ENCODE measurements around the gene ASXL3. TPM values are rescaled to one million over a fixed set of nuclear protein-coding genes. Genes with fewer than 3 reads are reported as not detected.
A peak's percentile ranks its signal among the peaks of the same experiment; 100 is the strongest.

The ASXL3 gene
- total and polyA plus RNA-seq, 2 donors (not counting 1 experiment from before 2014, with no cell fraction given), result 0.02 TPM; not detected in 1

DNA sequence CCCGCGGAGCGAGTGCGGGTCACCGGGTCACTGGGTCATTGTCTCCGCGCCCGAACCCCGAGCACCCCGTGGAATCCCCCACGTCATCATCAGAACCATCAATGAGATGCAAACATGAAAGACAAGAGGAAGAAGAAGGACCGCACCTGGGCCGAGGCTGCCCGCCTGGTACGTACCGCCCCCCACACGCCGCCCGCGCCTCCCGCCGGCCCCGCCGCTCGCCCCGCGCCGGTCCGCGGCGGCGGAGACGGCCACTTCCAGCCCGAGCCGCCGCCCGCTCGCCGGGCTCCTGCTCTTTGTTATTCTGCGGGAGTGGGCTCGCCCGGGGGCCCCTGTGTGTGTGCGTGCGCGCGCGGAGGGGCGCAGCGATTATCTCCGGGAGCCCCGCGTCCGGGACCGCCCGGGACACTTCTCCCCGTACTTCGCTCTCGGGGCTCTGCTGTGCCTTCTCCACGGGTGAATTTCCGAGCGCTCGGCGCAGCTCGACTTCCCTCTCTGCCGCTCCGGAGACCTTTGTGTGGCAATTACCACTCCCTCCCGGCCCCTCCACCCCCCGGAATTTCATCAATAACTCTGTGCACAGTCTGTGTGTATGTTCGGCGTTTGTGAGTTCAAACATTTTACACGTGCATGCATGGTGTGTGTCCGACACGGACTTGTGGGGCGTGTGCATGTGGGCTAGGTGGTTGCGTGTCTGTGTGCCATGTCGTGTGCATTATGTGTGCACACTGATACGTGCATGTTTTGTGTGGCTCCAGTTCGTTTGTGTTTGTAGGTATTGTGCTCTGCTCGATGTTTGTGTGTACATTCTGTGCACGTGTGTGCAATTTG, 714 bp downstream of the ASXL3 start:
- peaks cover 0 to 23% (median 12%) of the 10 kb centered on the region in 4 experiments for H3K27me3 ChIP-seq (replicated peaks in 1 of 4; ENCODE audit: control extremely low read depth in 1 of 4, control insufficient read depth in 3 of 4, insufficient read depth in 4 of 4, low read length in 3 of 4)
- peaks cover 12 to 14% of the 10 kb centered on the region in 2 donors for H3K4me1 ChIP-seq (ENCODE audit: control insufficient read depth in 2 of 2, insufficient read depth in 2 of 2, low read length in 2 of 2)
- Mint-ChIP-seq H3K4me1 (peaks cover 6% of the 10 kb centered on the region), H3K27me3 (peaks cover 26% of the 10 kb centered on the region), H3K9me3 (ENCODE audit: insufficient read depth) (no peaks in the 10 kb centered on the region), H3K4me3 (peak overlapping the region; percentile 73), H3K27ac (no peak overlapping the region)
- peaks cover 0 to 10% (median 0%) of the 10 kb centered on the region in 3 donors for H3K9me3 ChIP-seq (ENCODE audit: control extremely low read depth in 1 of 3, control insufficient read depth in 2 of 3, insufficient read depth in 1 of 3, low read length in 2 of 3)
- H3K36me3 ChIP-seq (replicated peaks in 1 of 2; ENCODE audit: control extremely low read depth in 1 of 2, control insufficient read depth in 1 of 2, extremely low read depth in 1 of 2, insufficient read depth in 2 of 2, low read length in 1 of 2), result no peaks in the 10 kb centered on the region
- H3K9ac ChIP-seq (ENCODE audit: low read length), result no peak overlapping the region
- TF ChIP-seq EZH2 (IDR thresholded peaks at IDR 0.05; ENCODE audit: borderline replicate concordance, insufficient read depth, low read depth, low read length, poor library complexity, severe bottlenecking), result no peak
- no peak for TF ChIP-seq CTCF (IDR thresholded peaks at IDR 0.05)
- ChIA-PET POLR2A (no interaction called here), CTCF (no interaction called here)
- ATAC-seq (ENCODE audit: low read depth) (no peak), DNase-seq (no peak)
- H3K27ac ChIP-seq (ENCODE audit: low read length in 2 of 2), result no peak overlapping the region
- H3K79me2 ChIP-seq (ENCODE audit: control insufficient read depth, insufficient read depth, low read length), result no peaks in the 10 kb centered on the region
- H3K4me3 ChIP-seq (ENCODE audit: control extremely low read depth in 1 of 5, extremely low read depth in 1 of 5, insufficient read depth in 1 of 5, low read depth in 2 of 5, low read length in 4 of 5), result no peak overlapping the region
- no peaks in the 10 kb centered on the region for H4K20me1 ChIP-seq (ENCODE audit: control insufficient read depth, insufficient read depth, low read length, poor library complexity, severe bottlenecking)
- H3K4me2 ChIP-seq (replicated peaks; ENCODE audit: low read depth, low read length, poor library complexity, severe bottlenecking), result peak overlapping the region; percentile 57
- 5% methylated on average over 71 of the region's 80 CpGs for WGBS (ENCODE audit: insufficient coverage)
- intact Hi-C loops (cut with micrococcal nuclease), result no loop called here
- peak overlapping the region; percentile 30 for H2AFZ ChIP-seq (ENCODE audit: insufficient read depth, low read depth, low read length, poor library complexity, severe bottlenecking)
